Thyroid gland (tissue), 4 donors: ENCODE results near the gene LHFPL6. TPM values are rescaled to one million over a fixed set of nuclear protein-coding genes. Genes with fewer than 3 reads are reported as not detected.

ENCODE experiments used
- DNase-seq, 2 donors: peaks; one replicate each; pipeline ENCODE4 v3.0.0-alpha.2; 2019
- H3K27ac ChIP-seq, 3 donors: fragments of 200-600 bp; sonication (generic); 1 replicate in 2 of 3; 2 replicates in 1 of 3; pipeline ENCODE4 v1.5.1; 2016 to 2019; ENCODE audit warnings: mild to moderate bottlenecking in 1 of 3, moderate library complexity in 1 of 3
- H3K27me3 ChIP-seq: fragments of 200-600 bp; sonication (generic); one replicate; pipeline ENCODE4 v1.5.1; 2019
- H3K36me3 ChIP-seq, 2 donors: fragments of 200-600 bp; sonication (generic); one replicate each; pipeline ENCODE4 v1.5.1; 2016 to 2019
- H3K4me1 ChIP-seq, 2 donors: fragments of 200-600 bp; sonication (generic); one replicate each; pipeline ENCODE4 v1.5.1; 2017 to 2019
- H3K4me3 ChIP-seq, 3 donors: fragments of 200-600 bp; sonication (generic); replicated peaks in 1 of 3; 1 replicate in 2 of 3; 2 replicates in 1 of 3; pipeline ENCODE4 v1.5.1; 2016; ENCODE audit warnings: mild to moderate bottlenecking in 1 of 3
- H3K9me3 ChIP-seq: fragments of 200-600 bp; sonication (generic); one replicate; pipeline ENCODE4 v1.5.1; 2017
- POLR2A ChIP-seq, 2 donors: fragments of 450-650 bp; IDR thresholded peaks; one replicate each; pipeline ENCODE4 v1.6.1; 2017; ENCODE audit warnings: antibody characterized with exemption in 2 of 2, mild to moderate bottlenecking in 2 of 2, moderate library complexity in 1 of 2
- WGBS, 2 donors: methylation state at CpG; one replicate each; pipeline ENCODE4 v1.1.5; 2017; 5-methylcytosine and 5-hydroxymethylcytosine counted together
- intact Hi-C: fragments of 100-400 bp; cut with DNase I; formaldehyde crosslinking; loops from one replicate; pipeline ENCODE4 v1.15.1; 2023
- total RNA-seq, 4 donors: library from RNA; depleted of rRNA; stranded (reverse); fragments of >200 nt; gene quantifications; one replicate each; pipeline ENCODE4 v1.2.3, GENCODE V29; 2016
- TF ChIP-seq, protein P1 (sequence below), 6 experiments: fragments of 200-600 bp in 3 of 6; fragments of 450-650 bp in 3 of 6; sonication (generic) in 3 of 6; IDR thresholded peaks; one replicate each; pipeline ENCODE4 v1.5.1; 2016 to 2019; ENCODE audit warnings: antibody characterized with exemption in 6 of 6, mild to moderate bottlenecking in 2 of 6, inconsistent platforms in 1 of 6, moderate library complexity in 1 of 6

LHFPL6 gene
- total RNA-seq, 4 donors from 2014 or later, result 23.6 to 86.3 (median 42.0) TPM

DNA sequence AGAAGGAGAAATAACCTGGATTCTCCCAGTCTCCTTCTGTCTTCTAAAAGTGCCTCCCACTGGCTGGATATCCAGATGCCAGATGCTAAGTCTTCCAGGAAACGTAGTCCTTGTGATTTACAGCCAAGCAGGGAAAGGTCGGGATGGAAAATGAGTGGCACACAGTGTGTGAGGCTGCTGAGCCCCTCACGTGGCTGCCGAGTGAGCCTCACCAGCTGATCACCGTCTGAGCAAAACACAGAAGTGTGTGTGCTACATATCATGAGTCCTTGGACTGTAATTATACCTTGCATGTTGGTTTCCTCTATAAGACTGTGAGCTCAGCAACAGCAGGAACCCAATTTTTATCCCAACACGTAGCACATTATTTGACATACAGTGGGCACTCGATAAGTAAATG, 15.1 kb downstream of the LHFPL6 start:
- no peak for DNase-seq
- Histone ChIP-seq H3K4me1 (no peaks in the 10 kb centered on the region), H3K9me3 (no peaks in the 10 kb centered on the region), H3K4me3 (no peak overlapping the region), H3K27ac (no peak overlapping the region), H3K27me3 (no peaks in the 10 kb centered on the region), H3K36me3 (no peaks in the 10 kb centered on the region)
- WGBS, 2 donors, result 81 to 83% methylated on average over 7 of the region's 7 CpGs
- intact Hi-C loops, result no loop called here
- TF ChIP-seq, protein P1, sequence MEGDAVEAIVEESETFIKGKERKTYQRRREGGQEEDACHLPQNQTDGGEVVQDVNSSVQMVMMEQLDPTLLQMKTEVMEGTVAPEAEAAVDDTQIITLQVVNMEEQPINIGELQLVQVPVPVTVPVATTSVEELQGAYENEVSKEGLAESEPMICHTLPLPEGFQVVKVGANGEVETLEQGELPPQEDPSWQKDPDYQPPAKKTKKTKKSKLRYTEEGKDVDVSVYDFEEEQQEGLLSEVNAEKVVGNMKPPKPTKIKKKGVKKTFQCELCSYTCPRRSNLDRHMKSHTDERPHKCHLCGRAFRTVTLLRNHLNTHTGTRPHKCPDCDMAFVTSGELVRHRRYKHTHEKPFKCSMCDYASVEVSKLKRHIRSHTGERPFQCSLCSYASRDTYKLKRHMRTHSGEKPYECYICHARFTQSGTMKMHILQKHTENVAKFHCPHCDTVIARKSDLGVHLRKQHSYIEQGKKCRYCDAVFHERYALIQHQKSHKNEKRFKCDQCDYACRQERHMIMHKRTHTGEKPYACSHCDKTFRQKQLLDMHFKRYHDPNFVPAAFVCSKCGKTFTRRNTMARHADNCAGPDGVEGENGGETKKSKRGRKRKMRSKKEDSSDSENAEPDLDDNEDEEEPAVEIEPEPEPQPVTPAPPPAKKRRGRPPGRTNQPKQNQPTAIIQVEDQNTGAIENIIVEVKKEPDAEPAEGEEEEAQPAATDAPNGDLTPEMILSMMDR (IDR thresholded peaks at IDR 0.05), result no peak
- TF ChIP-seq POLR2A (IDR thresholded peaks at IDR 0.05), result no peak

DNA sequence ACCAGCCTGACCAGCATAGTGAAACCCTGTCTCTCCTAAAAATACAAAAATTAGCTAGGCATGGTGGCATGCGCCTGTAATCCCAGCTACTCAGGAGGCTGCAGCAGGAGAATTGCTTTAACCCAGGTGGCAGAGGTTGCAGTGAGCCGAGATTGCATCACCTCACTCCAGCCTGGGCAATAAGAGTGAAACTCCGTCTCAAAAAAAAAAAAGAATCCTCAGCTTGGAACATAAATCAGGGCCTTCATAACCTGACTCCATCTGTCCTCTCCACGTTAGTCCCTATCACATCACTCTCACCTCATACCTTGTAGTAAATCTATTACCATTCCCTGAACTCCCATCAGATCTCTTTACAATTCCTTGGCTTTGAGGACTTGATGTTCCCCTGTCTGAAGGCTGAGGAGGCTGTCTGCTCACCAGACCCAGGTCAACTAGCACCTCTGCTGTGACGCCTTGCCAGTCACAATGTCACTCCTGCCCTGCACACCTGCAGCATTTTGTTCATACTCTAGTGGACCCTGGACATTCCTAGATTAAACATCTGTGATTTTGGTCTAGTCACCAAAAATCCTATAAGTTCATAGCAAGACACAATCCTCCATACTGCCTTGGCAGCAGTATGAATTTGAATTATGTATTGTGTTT, 15.9 kb downstream of the LHFPL6 start:
- no peak for DNase-seq
- Histone ChIP-seq H3K9me3 (no peaks in the 10 kb centered on the region), H3K27ac (no peak overlapping the region), H3K4me3 (no peak overlapping the region), H3K36me3 (no peaks in the 10 kb centered on the region), H3K4me1 (no peaks in the 10 kb centered on the region), H3K27me3 (no peaks in the 10 kb centered on the region)
- 94 to 96% methylated on average over 5 of the region's 5 CpGs for WGBS, 2 donors
- TF ChIP-seq, protein P1 (IDR thresholded peaks at IDR 0.05), result no peak
- TF ChIP-seq POLR2A (IDR thresholded peaks at IDR 0.05), result no peak
- intact Hi-C loops, result no loop called here

DNA sequence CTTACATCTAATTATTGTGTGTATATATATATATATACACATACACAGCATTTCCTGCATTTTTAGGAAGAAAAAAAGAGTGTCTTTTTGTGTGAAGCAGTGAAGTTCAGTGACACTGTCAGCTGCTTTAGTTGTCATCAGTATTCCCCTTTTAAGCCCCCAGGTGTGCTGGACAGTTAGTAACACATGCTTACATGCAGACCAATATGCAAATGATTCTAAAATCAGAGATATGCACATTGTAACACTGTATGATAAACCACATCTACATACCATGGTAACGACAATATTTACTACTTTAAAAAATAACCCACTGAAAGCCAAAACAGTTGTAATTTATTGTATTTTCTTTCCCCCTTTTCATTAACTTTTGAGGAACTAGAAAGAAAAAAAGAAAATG, 16.8 kb downstream of the LHFPL6 start:
- Histone ChIP-seq H3K4me3 (no peak overlapping the region), H3K27me3 (no peaks in the 10 kb centered on the region), H3K27ac (no peak overlapping the region), H3K4me1 (no peaks in the 10 kb centered on the region), H3K36me3 (no peaks in the 10 kb centered on the region), H3K9me3 (no peaks in the 10 kb centered on the region)
- WGBS, 2 donors, result 87 to 89% methylated on average over 1 of the region's 1 CpG
- intact Hi-C loops, result no loop called here
- TF ChIP-seq, protein P1 (IDR thresholded peaks at IDR 0.05), result no peak
- TF ChIP-seq POLR2A (IDR thresholded peaks at IDR 0.05), result no peak
- DNase-seq, result no peak

DNA sequence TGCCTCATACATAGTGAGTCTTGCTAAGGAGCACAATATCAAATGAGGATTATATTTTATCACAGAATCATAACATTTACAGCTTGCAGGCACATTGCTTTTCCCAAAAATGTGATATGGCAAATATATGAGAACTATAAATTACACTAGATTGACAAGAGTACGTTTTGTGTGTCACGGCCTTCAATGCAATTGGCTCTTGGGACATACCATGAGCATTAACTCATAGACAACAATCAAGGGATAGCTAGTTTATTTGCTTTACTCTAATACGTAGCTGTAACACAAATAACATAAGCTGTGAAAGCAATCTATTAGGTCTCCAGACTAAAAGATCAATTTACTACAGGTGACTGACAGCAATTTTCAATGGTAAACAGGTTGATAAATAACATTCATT, 17.8 kb downstream of the LHFPL6 start:
- Histone ChIP-seq H3K4me1 (no peaks in the 10 kb centered on the region), H3K27me3 (no peaks in the 10 kb centered on the region), H3K27ac (no peak overlapping the region), H3K9me3 (no peaks in the 10 kb centered on the region), H3K36me3 (no peaks in the 10 kb centered on the region), H3K4me3 (no peak overlapping the region)
- intact Hi-C loops, result no loop called here
- WGBS, 2 donors, result 64 to 66% methylated on average over 3 of the region's 3 CpGs
- no peak for TF ChIP-seq POLR2A (IDR thresholded peaks at IDR 0.05)
- TF ChIP-seq, protein P1 (IDR thresholded peaks at IDR 0.05), result no peak
- no peak for DNase-seq

DNA sequence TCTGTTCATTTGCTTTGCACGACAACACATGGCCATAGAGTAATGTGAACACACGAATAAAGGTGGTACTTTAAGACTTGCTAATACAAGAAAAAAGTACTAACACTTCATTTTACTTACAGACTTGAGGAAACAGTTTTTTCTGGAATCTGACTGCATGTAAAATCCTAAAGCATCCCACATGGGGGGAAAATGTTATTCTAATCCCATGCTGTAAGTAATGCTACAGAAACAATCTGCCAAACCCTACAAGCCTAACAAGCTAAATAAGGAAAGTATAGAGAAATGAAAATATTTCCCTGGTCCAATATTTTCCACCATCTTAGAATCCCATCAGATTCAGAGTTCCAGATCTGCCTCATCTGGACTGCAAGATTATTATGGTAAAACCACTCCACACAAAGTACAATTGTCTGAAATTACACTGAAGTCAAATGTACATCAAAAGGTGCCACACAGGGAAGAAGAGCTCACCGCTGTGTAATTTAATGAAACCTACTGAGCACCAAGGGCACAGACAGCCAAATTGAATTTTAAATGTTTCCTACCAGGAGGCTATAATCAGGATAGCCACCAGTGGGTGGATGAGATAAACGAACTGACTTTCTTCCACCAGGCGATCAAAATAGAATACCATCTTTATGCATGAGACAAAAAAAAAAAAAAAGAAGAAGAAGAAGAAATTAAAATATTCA, 22.0 kb downstream of the LHFPL6 start:
- no peak for DNase-seq
- no peaks in the 10 kb centered on the region for H3K36me3 ChIP-seq
- H3K27me3 ChIP-seq, result no peaks in the 10 kb centered on the region
- TF ChIP-seq, protein P1 (IDR thresholded peaks at IDR 0.05), result no peak
- no peaks in the 10 kb centered on the region for H3K9me3 ChIP-seq
- H3K4me3 ChIP-seq, result no peak overlapping the region
- no peaks in the 10 kb centered on the region for H3K4me1 ChIP-seq
- H3K27ac ChIP-seq, result no peak overlapping the region
- intact Hi-C loops, result no loop called here
- 62 to 68% methylated on average over 5 of the region's 5 CpGs for whole genome bisulfite sequencing, 2 donors
